DOHH2 (cell line): ENCODE measurements around the gene OSBPL2.

ENCODE experiments used
- CTCF ChIP-seq: fragments of 200-600 bp; sonication (generic); IDR thresholded peaks from one replicate; pipeline ENCODE4 v1.5.1; 2014; ENCODE audit warnings: antibody characterized with exemption, mild to moderate bottlenecking, low read depth, low read length; ENCODE audit not compliant: poor library complexity, severe bottlenecking
- EZH2phosphoT487 ChIP-seq: fragments of 200-600 bp; sonication (generic); IDR thresholded peaks from 2 replicates; pipeline ENCODE4 v1.6.1; 2017; ENCODE audit warnings: borderline replicate concordance, mild to moderate bottlenecking, antibody characterized with exemption, low read length, moderate library complexity, mixed read lengths

GRCh38 chr20:62237801-62238568, at the start of gene OSBPL2:
- TF ChIP-seq CTCF: no peak
- TF ChIP-seq EZH2phosphoT487: no peak
